K562 (cell line): Measurements from ENCODE around the gene CCDC71L. TPM values are rescaled to one million over a fixed set of nuclear protein-coding genes. Genes with fewer than 3 reads are reported as not detected.

Source experiments
- MGA ChIP-seq: fragments of 450-650 bp; IDR thresholded peaks from 2 replicates; pipeline ENCODE4 v1.6.1; 2016; ENCODE audit warnings: mild to moderate bottlenecking, moderate library complexity
- polyA plus RNA-seq, 8 experiments: library from polyadenylated mRNA; depleted of rRNA in 4 of 8; stranded (reverse) in 5 of 8; unstranded in 3 of 8; fragments of >200 nt; fragmentation: Nextera tagmentation in 2 of 8; fragmentation: Illumina TruSeq in 1 of 8; extraction: Ambion mirVana in 2 of 8; extraction: Trizol in 1 of 8; gene quantifications; 2 replicates each; pipeline versions ENCODE4 v1.2.1 to v1.2.3, GENCODE V29; 2011 to 2014; ENCODE audit warnings: inconsistent platforms in 1 of 8, missing spikeins in 1 of 8
- total RNA-seq, 7 experiments: library from RNA; depleted of rRNA in 6 of 7; stranded (reverse); fragments of >200 nt in 6 of 7; fragmentation: Illumina TruSeq in 2 of 7; extraction: Trizol in 2 of 7; gene quantifications; 2 replicates each; pipeline versions ENCODE4 v1.2.1 to v1.2.3, GENCODE V29; 2011 to 2021; ENCODE audit warnings: low replicate concordance in 1 of 7

CCDC71L gene
- total and polyA plus RNA-seq, 9 of the 15 experiments (the other 6 are each of a cell fraction or from before 2014, with no cell fraction given) = 5.7 to 108 (median 25.4) TPM

- no peak for TF ChIP-seq MGA
- TF ChIP-seq, all 486 proteins: peak for 0
These were observed 31.4 kb downstream of the CCDC71L start (continued) for GRCh38 chr7:106629516-106629915.
